Esophagus squamous epithelium (tissue), 5 donors: ENCODE measurements around the gene IGF1R. TPM values are rescaled to one million over a fixed set of nuclear protein-coding genes. Genes with fewer than 3 reads are reported as not detected.

Source experiments
- DNase-seq: peaks from one replicate; lab custom pipeline; 2025; lab: John Stamatoyannopoulos, UW
- H3K27ac ChIP-seq, 4 donors: fragments of 200-600 bp; sonication (generic); one replicate each; pipeline ENCODE4 v1.5.1; 2016 to 2019; ENCODE audit warnings: mild to moderate bottlenecking in 1 of 4
- H3K27me3 ChIP-seq, 4 donors: fragments of 200-600 bp; sonication (generic); 1 replicate in 3 of 4; 2 replicates in 1 of 4; pipeline versions ENCODE4 v1.5.1 to v1.6.0; 2017 to 2021; ENCODE audit warnings: antibody characterized with exemption in 1 of 4
- H3K36me3 ChIP-seq, 3 donors: fragments of 200-600 bp; sonication (generic); one replicate each; pipeline ENCODE4 v1.5.1; 2016 to 2019
- H3K4me1 ChIP-seq, 3 donors: fragments of 200-600 bp; sonication (generic); one replicate each; pipeline ENCODE4 v1.5.1; 2017 to 2019
- H3K4me3 ChIP-seq, 4 donors: fragments of 200-600 bp; sonication (generic); 1 replicate in 3 of 4; 2 replicates in 1 of 4; pipeline ENCODE4 v1.5.1; 2016 to 2019; ENCODE audit warnings: mild to moderate bottlenecking in 2 of 4, moderate library complexity in 1 of 4
- H3K9me3 ChIP-seq, 3 donors: fragments of 200-600 bp; sonication (generic); one replicate each; pipeline ENCODE4 v1.5.1; 2016 to 2019
- CTCF ChIP-seq, 6 experiments: fragments of 450-650 bp in 4 of 6; fragments of 200-600 bp in 2 of 6; sonication (generic) in 2 of 6; IDR thresholded peaks; one replicate each; pipeline ENCODE4 v1.5.1; 2016 to 2019; ENCODE audit warnings: antibody characterized with exemption in 6 of 6, mild to moderate bottlenecking in 4 of 6, moderate library complexity in 4 of 6
- POLR2A ChIP-seq, 4 donors: fragments of 450-650 bp; IDR thresholded peaks; one replicate each; pipeline ENCODE4 v1.6.1; 2017; ENCODE audit warnings: antibody characterized with exemption in 4 of 4, mild to moderate bottlenecking in 4 of 4, moderate library complexity in 3 of 4
- WGBS, 2 donors: methylation state at CpG; one replicate each; pipeline ENCODE4 v1.1.5; 2018; 5-methylcytosine and 5-hydroxymethylcytosine counted together
- intact Hi-C: fragments of 100-400 bp; cut with DNase I; formaldehyde crosslinking; loops from one replicate; pipeline ENCODE4 v1.15.0; 2022
- total RNA-seq, 4 donors: library from RNA; depleted of rRNA; stranded (reverse); fragments of >200 nt; gene quantifications; one replicate each; pipeline ENCODE4 v1.1.0, GENCODE V29; 2016
- donor health status: DM: yes; HTN: yes; CAD: no.

IGF1R gene
- total RNA-seq, 4 donors from 2014 or later, result 20.5 to 54.8 (median 40.4) TPM

- TF ChIP-seq POLR2A (IDR thresholded peaks at IDR 0.05), result no peak
- TF ChIP-seq CTCF (IDR thresholded peaks at IDR 0.05), result no peak
- no peak for DNase-seq
These were observed 317.3 kb downstream of the IGF1R start for GRCh38 chr15:98965597-98965996.

GRCh38 chr15:98966091-98966787 lies 317.9 kb downstream of the IGF1R start:
- no peak overlapping the region for H3K4me3 ChIP-seq
- DNase-seq, result no peak
- 83 to 88% methylated on average over 5 of the region's 5 CpGs for WGBS, 2 donors
- H3K9me3 ChIP-seq, result peaks cover 0 to 8% (median 0%) of the 10 kb centered on the region in 3 donors
- TF ChIP-seq POLR2A (IDR thresholded peaks at IDR 0.05), result no peak
- TF ChIP-seq CTCF (IDR thresholded peaks at IDR 0.05), result no peak
- no peaks in the 10 kb centered on the region for H3K27me3 ChIP-seq
- H3K36me3 ChIP-seq, result peaks cover 9 to 18% (median 9%) of the 10 kb centered on the region in 3 donors
- intact Hi-C loops, result no loop called here
- peaks cover 0 to 19% (median 11%) of the 10 kb centered on the region in 3 donors for H3K4me1 ChIP-seq
- H3K27ac ChIP-seq, result no peak overlapping the region

More at GRCh38 chr15:98965597-98965996, 317.3 kb downstream of the IGF1R start:
- no peak overlapping the region for H3K4me3 ChIP-seq
- H3K27me3 ChIP-seq, result no peaks in the 10 kb centered on the region
- 100% methylated on average over 1 of the region's 1 CpG; no CpG with 5 or more reads in 1 of the 2 donors for WGBS, 2 donors
- no peak overlapping the region for H3K27ac ChIP-seq
- intact Hi-C loops, result no loop called here
- peaks cover 0 to 8% (median 0%) of the 10 kb centered on the region in 3 donors for H3K9me3 ChIP-seq
- H3K4me1 ChIP-seq, result peaks cover 0 to 19% (median 11%) of the 10 kb centered on the region in 3 donors
- H3K36me3 ChIP-seq, result peaks cover 10 to 24% (median 14%) of the 10 kb centered on the region in 3 donors

GRCh38 chr15:98967096-98967495 lies 318.8 kb downstream of the IGF1R start:
- no peak overlapping the region for H3K4me3 ChIP-seq
- H3K27ac ChIP-seq, result peak overlapping the region in 3 of 4 donors; percentile 3 to 30 (median 26)
- no peak for TF ChIP-seq CTCF (IDR thresholded peaks at IDR 0.05)
- no peaks in the 10 kb centered on the region for H3K27me3 ChIP-seq
- peaks cover 0 to 19% (median 11%) of the 10 kb centered on the region in 3 donors for H3K4me1 ChIP-seq
- peaks cover under 1 to 9% (median 5%) of the 10 kb centered on the region in 3 donors for H3K36me3 ChIP-seq
- peaks cover 0 to under 1% (median 0%) of the 10 kb centered on the region in 3 donors for H3K9me3 ChIP-seq
- intact Hi-C loops, result no loop called here
- WGBS, 2 donors, result 44 to 52% methylated on average over 5 of the region's 5 CpGs
- no peak for DNase-seq

- no peak for DNase-seq
- H3K36me3 ChIP-seq, result peaks cover 0 to 1% (median 0%) of the 10 kb centered on the region in 3 donors
- no peak overlapping the region for H3K4me3 ChIP-seq
- TF ChIP-seq POLR2A (IDR thresholded peaks at IDR 0.05), result no peak
- TF ChIP-seq CTCF (IDR thresholded peaks at IDR 0.05), result no peak
- H3K4me1 ChIP-seq, result peaks cover 0 to 19% (median 11%) of the 10 kb centered on the region in 3 donors
- WGBS, 2 donors, result 87 to 92% methylated on average over 5 of the region's 5 CpGs
- intact Hi-C loops, result no loop called here
- H3K9me3 ChIP-seq, result no peaks in the 10 kb centered on the region
- no peaks in the 10 kb centered on the region for H3K27me3 ChIP-seq
- no peak overlapping the region for H3K27ac ChIP-seq
These were observed 319.6 kb downstream of the IGF1R start for GRCh38 chr15:98967916-98968315.

- peaks cover 0 to 19% (median 11%) of the 10 kb centered on the region in 3 donors for H3K4me1 ChIP-seq
- no peak for TF ChIP-seq CTCF (IDR thresholded peaks at IDR 0.05)
- no peak for TF ChIP-seq POLR2A (IDR thresholded peaks at IDR 0.05)
- H3K9me3 ChIP-seq, result no peaks in the 10 kb centered on the region
- no peak overlapping the region for H3K27ac ChIP-seq
- no peaks in the 10 kb centered on the region for H3K27me3 ChIP-seq
- WGBS, 2 donors, result 81 to 94% methylated on average over 6 to 10 of the region's 10 CpGs
- intact Hi-C loops, result no loop called here
- no peaks in the 10 kb centered on the region for H3K36me3 ChIP-seq
- H3K4me3 ChIP-seq, result no peak overlapping the region
- no peak for DNase-seq
These were observed 320.2 kb downstream of the IGF1R start for GRCh38 chr15:98968576-98968975.
